ENCODE results near the gene ASIC2. TPM values are rescaled to one million over a fixed set of nuclear protein-coding genes. Genes with fewer than 3 reads are reported as not detected.

Gene ASIC2
- total and polyA plus RNA-seq, 9 of the 15 experiments (the other 6 are each of a cell fraction or from before 2014, with no cell fraction given) = not detected

GRCh38 chr17:33125552-33125950 lies 167.5 kb downstream of the ASIC2 start:
- peaks cover 25 to 41% of the 10 kb centered on the region in 2 experiments; a peak in 3 of 5 replicates for H3K27me3 ChIP-seq (ENCODE audit: control insufficient read depth in 2 of 2, insufficient read depth in 2 of 2, low read length in 2 of 2)
- H3K4me3 ChIP-seq = no peak overlapping the region
- H3K4me1 ChIP-seq (replicated peaks in 1 of 2; ENCODE audit: control insufficient read depth in 2 of 2, insufficient read depth in 2 of 2, low read length in 2 of 2) = no peaks in the 10 kb centered on the region
- ATAC-seq (no peak), DNase-seq (ENCODE audit: extremely low read depth in 1 of 4, low spot score in 3 of 4) (no peak), FAIRE-seq (no peak)
- H3K9me1 ChIP-seq (ENCODE audit: control insufficient read depth, insufficient read depth, low read length) = no peaks in the 10 kb centered on the region
- no peaks in the 10 kb centered on the region for H3K9me3 ChIP-seq (replicated peaks; ENCODE audit: control insufficient read depth, insufficient read depth, low read depth, low read length)
- no TSS peak for BruUV-seq (replicated peaks)
- no peak overlapping the region for H3K4me2 ChIP-seq (ENCODE audit: insufficient read depth, low read length)
- 0% methylated on average over 3 of the region's 3 CpGs for WGBS (ENCODE audit: insufficient coverage, low coverage, missing lambda C conversion rate)
- in situ Hi-C loops (cut with MboI) = no loop called here
- intact Hi-C loops (cut with micrococcal nuclease) = no loop called here
- H3K79me2 ChIP-seq (ENCODE audit: control insufficient read depth, insufficient read depth, low read length) = no peaks in the 10 kb centered on the region
- H2AFZ ChIP-seq (ENCODE audit: low read depth, low read length) = no peak overlapping the region
- ChIA-PET POLR2A (interaction anchor here (0.7 kb wide), 1 partner anchor 638 kb away, joined by 3 read pairs; no protein-coding TSS in a partner anchor), CTCF (ENCODE audit: low intra/inter-chr PET ratio) (no interaction called here)
- no peak overlapping the region for H3K9ac ChIP-seq (ENCODE audit: insufficient read depth in 1 of 2, low read depth in 2 of 2, low read length in 2 of 2)
- H4K20me1 ChIP-seq (replicated peaks; ENCODE audit: control insufficient read depth, insufficient read depth, low read length) = no peaks in the 10 kb centered on the region; the same call in 1 of the 2 replicates
- H3K36me3 ChIP-seq (ENCODE audit: control insufficient read depth, insufficient read depth, low read length) = no peaks in the 10 kb centered on the region
- H3K27ac ChIP-seq (ENCODE audit: extremely low read depth, low read depth, low read length) = no peak overlapping the region
- no peak for TF ChIP-seq MYC (IDR thresholded peaks at IDR 0.05; ENCODE audit: low read depth, low read length)
- TF ChIP-seq MYC (CRISPR knock-in tag; IDR thresholded peaks at IDR 0.05; ENCODE audit: borderline replicate concordance, low read depth) = no peak
- no peak for TF ChIP-seq NFE2L1 (tag; IDR thresholded peaks at IDR 0.05; ENCODE audit: borderline replicate concordance, low read depth)
- TF ChIP-seq ZFX (CRISPR knock-in tag; IDR thresholded peaks at IDR 0.05) = no peak
- TF ChIP-seq CEBPG (CRISPR knock-in tag; IDR thresholded peaks at IDR 0.05) = no peak
- TF ChIP-seq CEBPG (tag; conservative IDR thresholded peaks at IDR 0.05 in 1 of 2, IDR thresholded peaks at IDR 0.05 in 1 of 2) = no peak
- TF ChIP-seq MEF2D (tag; conservative IDR thresholded peaks at IDR 0.05; ENCODE audit: low read depth) = no peak
- TF ChIP-seq HLTF (IDR thresholded peaks at IDR 0.05) = no peak
- TF ChIP-seq SRSF7 (optimal IDR thresholded peaks at IDR 0.05; ENCODE audit: low read depth, low read length) = no peak
- no peak for TF ChIP-seq ZEB2 (IDR thresholded peaks at IDR 0.05)
- no peak for TF ChIP-seq SMARCA4 (IDR thresholded peaks at IDR 0.05)
- TF ChIP-seq BRF1 (IDR thresholded peaks at IDR 0.05; ENCODE audit: borderline replicate concordance, extremely low read depth, insufficient read length) = no peak
- TF ChIP-seq ZHX1 (conservative IDR thresholded peaks at IDR 0.05; ENCODE audit: low read length) = no peak
- no peak for TF ChIP-seq CREB3L1 (IDR thresholded peaks at IDR 0.05; ENCODE audit: borderline replicate concordance, low read depth)
- no peak for TF ChIP-seq ZNF707 (CRISPR knock-in tag; conservative IDR thresholded peaks at IDR 0.05)
- no peak for TF ChIP-seq KLF16 (IDR thresholded peaks at IDR 0.05)
- TF ChIP-seq BCLAF1 (IDR thresholded peaks at IDR 0.05; ENCODE audit: borderline replicate concordance in 1 of 2, control insufficient read depth in 1 of 2, low read depth in 2 of 2, low read length in 1 of 2) = no peak
